ENCODE results near the gene PDXK. TPM values are rescaled to one million over a fixed set of nuclear protein-coding genes. Genes with fewer than 3 reads are reported as not detected.

Gene PDXK
- total and polyA plus RNA-seq, 2 experiments from 2014 or later: 103 to 192 TPM

GRCh38 chr21:43741423-43742096, 22.6 kb downstream of the PDXK start:
- no peak for DNase-seq (ENCODE audit: low spot score)
- no peak overlapping the region for H3K4me3 ChIP-seq
- no peaks in the 10 kb centered on the region for H3K9me3 ChIP-seq (ENCODE audit: low read depth)
- 95% methylated on average over 10 of the region's 28 CpGs for whole genome bisulfite sequencing (ENCODE audit: low lambda C conversion rate, missing lambda C conversion rate)
- no peak overlapping the region for H3K27ac ChIP-seq
- TF ChIP-seq CTCF (IDR thresholded peaks at IDR 0.05; ENCODE audit: poor library complexity): no peak
- peaks cover 13% of the 10 kb centered on the region for H3K4me1 ChIP-seq (ENCODE audit: insufficient read depth)
- H4K20me1 ChIP-seq (ENCODE audit: insufficient read depth, poor library complexity, severe bottlenecking): no peaks in the 10 kb centered on the region
- no peaks in the 10 kb centered on the region for H3K27me3 ChIP-seq
- no peak overlapping the region for H2AFZ ChIP-seq
- no peaks in the 10 kb centered on the region for H3K36me3 ChIP-seq (replicated peaks; ENCODE audit: insufficient read depth, low read depth)
- no peaks in the 10 kb centered on the region for H3K9me2 ChIP-seq (replicated peaks; ENCODE audit: insufficient read depth)
- H3K79me2 ChIP-seq: peaks cover 9% of the 10 kb centered on the region
- no peak overlapping the region for H3K4me2 ChIP-seq

GRCh38 chr21:43743947-43744346, 25.0 kb downstream of the PDXK start:
- H3K9me2 ChIP-seq (replicated peaks; ENCODE audit: insufficient read depth): no peaks in the 10 kb centered on the region
- H3K4me1 ChIP-seq (ENCODE audit: insufficient read depth): no peaks in the 10 kb centered on the region
- H3K79me2 ChIP-seq: no peaks in the 10 kb centered on the region
- H2AFZ ChIP-seq: no peak overlapping the region
- 96% methylated on average over 8 of the region's 8 CpGs for WGBS (ENCODE audit: low lambda C conversion rate, missing lambda C conversion rate)
- no peaks in the 10 kb centered on the region for H3K36me3 ChIP-seq (replicated peaks; ENCODE audit: insufficient read depth, low read depth)
- H3K27me3 ChIP-seq: no peaks in the 10 kb centered on the region
- no peak overlapping the region for H3K4me3 ChIP-seq
- H3K4me2 ChIP-seq: no peak overlapping the region
- no peak for DNase-seq (ENCODE audit: low spot score)
- no peak for TF ChIP-seq EZH2 (IDR thresholded peaks at IDR 0.05; ENCODE audit: borderline replicate concordance)
- no peak for TF ChIP-seq EZH2phosphoT487 (IDR thresholded peaks at IDR 0.05; ENCODE audit: low read depth, severe bottlenecking, unreplicated experiment)
- TF ChIP-seq CTCF (IDR thresholded peaks at IDR 0.05; ENCODE audit: poor library complexity): no peak
- H3K9me3 ChIP-seq (ENCODE audit: low read depth): no peaks in the 10 kb centered on the region
- no peak overlapping the region for H3K27ac ChIP-seq
- no peaks in the 10 kb centered on the region for H4K20me1 ChIP-seq (ENCODE audit: insufficient read depth, poor library complexity, severe bottlenecking)

- no peaks in the 10 kb centered on the region for H3K27me3 ChIP-seq
- 98% methylated on average over 18 of the region's 18 CpGs for WGBS (ENCODE audit: low lambda C conversion rate, missing lambda C conversion rate)
These were observed 25.8 kb downstream of the PDXK start for GRCh38 chr21:43744725-43745124.

More at GRCh38 chr21:43744725-43745124, 25.8 kb downstream of the PDXK start:
- no peak overlapping the region for H2AFZ ChIP-seq
- H3K27ac ChIP-seq: no peak overlapping the region
- H3K9me3 ChIP-seq (ENCODE audit: low read depth): no peaks in the 10 kb centered on the region
- no peak overlapping the region for H3K4me2 ChIP-seq
- TF ChIP-seq EZH2 (IDR thresholded peaks at IDR 0.05; ENCODE audit: borderline replicate concordance): no peak
- no peak for TF ChIP-seq CTCF (IDR thresholded peaks at IDR 0.05; ENCODE audit: poor library complexity)
- TF ChIP-seq EZH2phosphoT487 (IDR thresholded peaks at IDR 0.05; ENCODE audit: low read depth, severe bottlenecking, unreplicated experiment): no peak
- no peak overlapping the region for H3K4me3 ChIP-seq
- no peaks in the 10 kb centered on the region for H3K4me1 ChIP-seq (ENCODE audit: insufficient read depth)
- H3K36me3 ChIP-seq (replicated peaks; ENCODE audit: insufficient read depth, low read depth): no peaks in the 10 kb centered on the region
- H4K20me1 ChIP-seq (ENCODE audit: insufficient read depth, poor library complexity, severe bottlenecking): no peaks in the 10 kb centered on the region
- DNase-seq (ENCODE audit: low spot score): no peak
- no peaks in the 10 kb centered on the region for H3K9me2 ChIP-seq (replicated peaks; ENCODE audit: insufficient read depth)
- no peaks in the 10 kb centered on the region for H3K79me2 ChIP-seq
